ENCODE results near the gene PIGC. TPM values are rescaled to one million over a fixed set of nuclear protein-coding genes. Genes with fewer than 3 reads are reported as not detected.

PIGC gene
- total and polyA plus RNA-seq, 10 of the 15 experiments (the other 5 are each of a cell fraction or from before 2014, with no cell fraction given) = 11.0 to 37.3 (median 19.6) TPM

GRCh38 chr1:172452536-172453152, 8.8 kb upstream of the PIGC start (continued):
- TF ChIP-seq, protein P1, sequence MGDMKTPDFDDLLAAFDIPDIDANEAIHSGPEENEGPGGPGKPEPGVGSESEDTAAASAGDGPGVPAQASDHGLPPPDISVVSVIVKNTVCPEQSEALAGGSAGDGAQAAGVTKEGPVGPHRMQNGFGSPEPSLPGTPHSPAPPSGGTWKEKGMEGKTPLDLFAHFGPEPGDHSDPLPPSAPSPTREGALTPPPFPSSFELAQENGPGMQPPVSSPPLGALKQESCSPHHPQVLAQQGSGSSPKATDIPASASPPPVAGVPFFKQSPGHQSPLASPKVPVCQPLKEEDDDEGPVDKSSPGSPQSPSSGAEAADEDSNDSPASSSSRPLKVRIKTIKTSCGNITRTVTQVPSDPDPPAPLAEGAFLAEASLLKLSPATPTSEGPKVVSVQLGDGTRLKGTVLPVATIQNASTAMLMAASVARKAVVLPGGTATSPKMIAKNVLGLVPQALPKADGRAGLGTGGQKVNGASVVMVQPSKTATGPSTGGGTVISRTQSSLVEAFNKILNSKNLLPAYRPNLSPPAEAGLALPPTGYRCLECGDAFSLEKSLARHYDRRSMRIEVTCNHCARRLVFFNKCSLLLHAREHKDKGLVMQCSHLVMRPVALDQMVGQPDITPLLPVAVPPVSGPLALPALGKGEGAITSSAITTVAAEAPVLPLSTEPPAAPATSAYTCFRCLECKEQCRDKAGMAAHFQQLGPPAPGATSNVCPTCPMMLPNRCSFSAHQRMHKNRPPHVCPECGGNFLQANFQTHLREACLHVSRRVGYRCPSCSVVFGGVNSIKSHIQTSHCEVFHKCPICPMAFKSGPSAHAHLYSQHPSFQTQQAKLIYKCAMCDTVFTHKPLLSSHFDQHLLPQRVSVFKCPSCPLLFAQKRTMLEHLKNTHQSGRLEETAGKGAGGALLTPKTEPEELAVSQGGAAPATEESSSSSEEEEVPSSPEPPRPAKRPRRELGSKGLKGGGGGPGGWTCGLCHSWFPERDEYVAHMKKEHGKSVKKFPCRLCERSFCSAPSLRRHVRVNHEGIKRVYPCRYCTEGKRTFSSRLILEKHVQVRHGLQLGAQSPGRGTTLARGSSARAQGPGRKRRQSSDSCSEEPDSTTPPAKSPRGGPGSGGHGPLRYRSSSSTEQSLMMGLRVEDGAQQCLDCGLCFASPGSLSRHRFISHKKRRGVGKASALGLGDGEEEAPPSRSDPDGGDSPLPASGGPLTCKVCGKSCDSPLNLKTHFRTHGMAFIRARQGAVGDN (IDR thresholded peaks at IDR 0.05) = no peak
- TF ChIP-seq MYC (IDR thresholded peaks at IDR 0.05; ENCODE audit: insufficient read depth, insufficient read length, insufficient replicate concordance, low read length, severe bottlenecking) (no peak), NR2F1 (conservative IDR thresholded peaks at IDR 0.05) (no peak), TBL1XR1 (IDR thresholded peaks at IDR 0.05; ENCODE audit: low read depth, low read length) (no peak), SMARCA5 (IDR thresholded peaks at IDR 0.05) (no peak), BACH1 (IDR thresholded peaks at IDR 0.05; ENCODE audit: borderline replicate concordance) (no peak), CHD4 (IDR thresholded peaks at IDR 0.05) (no peak), NR2C2 (IDR thresholded peaks at IDR 0.05; ENCODE audit: borderline replicate concordance, control insufficient read depth, insufficient read length, low read depth) (no peak), RELA (IDR thresholded peaks at IDR 0.05; ENCODE audit: borderline replicate concordance, partially characterized antibody) (no peak)

All from GM12878 (cell line).